Measurements from ENCODE around the gene MRPS12. TPM values are rescaled to one million over a fixed set of nuclear protein-coding genes. Genes with fewer than 3 reads are reported as not detected.

Gene MRPS12
- total RNA-seq, 1 experiment from 2014 or later: 84.8 TPM

- Histone ChIP-seq H4K20me1 (ENCODE audit: insufficient read depth) (no peaks in the 10 kb centered on the region), H3K4me1 (replicated peaks; ENCODE audit: insufficient read depth) (no peaks in the 10 kb centered on the region), H3K27ac (no peak overlapping the region), H3K4me3 (no peak overlapping the region), H3K36me3 (ENCODE audit: low read depth) (no peaks in the 10 kb centered on the region), H3K79me2 (ENCODE audit: low read depth) (no peaks in the 10 kb centered on the region), H3K9me2 (ENCODE audit: insufficient read depth) (no peaks in the 10 kb centered on the region), H2AFZ (no peak overlapping the region), H3K27me3 (ENCODE audit: insufficient read depth, low read depth) (no peaks in the 10 kb centered on the region), H3F3A (ENCODE audit: insufficient read depth, low read depth) (peaks cover 8% of the 10 kb centered on the region), H3K4me2 (no peak overlapping the region), H3K9me3 (ENCODE audit: insufficient read depth, low read depth) (no peaks in the 10 kb centered on the region)
- ChIA-PET CTCF (no interaction called here), POLR2A (ENCODE audit: unreplicated experiment) (no interaction called here)
- no peak for TF ChIP-seq EZH2 (IDR thresholded peaks at IDR 0.05; ENCODE audit: low read depth)
- TF ChIP-seq, protein P1, sequence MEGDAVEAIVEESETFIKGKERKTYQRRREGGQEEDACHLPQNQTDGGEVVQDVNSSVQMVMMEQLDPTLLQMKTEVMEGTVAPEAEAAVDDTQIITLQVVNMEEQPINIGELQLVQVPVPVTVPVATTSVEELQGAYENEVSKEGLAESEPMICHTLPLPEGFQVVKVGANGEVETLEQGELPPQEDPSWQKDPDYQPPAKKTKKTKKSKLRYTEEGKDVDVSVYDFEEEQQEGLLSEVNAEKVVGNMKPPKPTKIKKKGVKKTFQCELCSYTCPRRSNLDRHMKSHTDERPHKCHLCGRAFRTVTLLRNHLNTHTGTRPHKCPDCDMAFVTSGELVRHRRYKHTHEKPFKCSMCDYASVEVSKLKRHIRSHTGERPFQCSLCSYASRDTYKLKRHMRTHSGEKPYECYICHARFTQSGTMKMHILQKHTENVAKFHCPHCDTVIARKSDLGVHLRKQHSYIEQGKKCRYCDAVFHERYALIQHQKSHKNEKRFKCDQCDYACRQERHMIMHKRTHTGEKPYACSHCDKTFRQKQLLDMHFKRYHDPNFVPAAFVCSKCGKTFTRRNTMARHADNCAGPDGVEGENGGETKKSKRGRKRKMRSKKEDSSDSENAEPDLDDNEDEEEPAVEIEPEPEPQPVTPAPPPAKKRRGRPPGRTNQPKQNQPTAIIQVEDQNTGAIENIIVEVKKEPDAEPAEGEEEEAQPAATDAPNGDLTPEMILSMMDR (conservative IDR thresholded peaks at IDR 0.05): no peak
- DNase-seq: no peak
- intact Hi-C loops (cut with micrococcal nuclease; ENCODE audit: unreplicated experiment): no loop called here
- BruUV-seq (replicated peaks): no TSS peak
Measured at GRCh38 chr19:38891771-38892170, 39.0 kb upstream of the MRPS12 start.

- no peaks in the 10 kb centered on the region for H3K36me3 ChIP-seq (ENCODE audit: low read depth)
- DNase-seq: no peak
- no peaks in the 10 kb centered on the region for H3K27me3 ChIP-seq (ENCODE audit: insufficient read depth, low read depth)
- peaks cover 6% of the 10 kb centered on the region for H3F3A ChIP-seq (ENCODE audit: insufficient read depth, low read depth)
- intact Hi-C loops (cut with micrococcal nuclease; ENCODE audit: unreplicated experiment): no loop called here
- no peaks in the 10 kb centered on the region for H3K9me2 ChIP-seq (ENCODE audit: insufficient read depth)
- BruUV-seq (replicated peaks): no TSS peak
- no peaks in the 10 kb centered on the region for H4K20me1 ChIP-seq (ENCODE audit: insufficient read depth)
- ChIA-PET CTCF (no interaction called here), POLR2A (ENCODE audit: unreplicated experiment) (no interaction called here)
- no peaks in the 10 kb centered on the region for H3K9me3 ChIP-seq (ENCODE audit: insufficient read depth, low read depth)
- H3K4me2 ChIP-seq: no peak overlapping the region
- no peak overlapping the region for H2AFZ ChIP-seq
- no peak overlapping the region for H3K4me3 ChIP-seq
- no peaks in the 10 kb centered on the region for H3K4me1 ChIP-seq (replicated peaks; ENCODE audit: insufficient read depth)
- no peak for TF ChIP-seq EZH2 (IDR thresholded peaks at IDR 0.05; ENCODE audit: low read depth)
- TF ChIP-seq, protein P1 (conservative IDR thresholded peaks at IDR 0.05): no peak
- no peak overlapping the region for H3K27ac ChIP-seq
- no peaks in the 10 kb centered on the region for H3K79me2 ChIP-seq (ENCODE audit: low read depth)
Measured at GRCh38 chr19:38892841-38893240, 37.9 kb upstream of the MRPS12 start.

DNA sequence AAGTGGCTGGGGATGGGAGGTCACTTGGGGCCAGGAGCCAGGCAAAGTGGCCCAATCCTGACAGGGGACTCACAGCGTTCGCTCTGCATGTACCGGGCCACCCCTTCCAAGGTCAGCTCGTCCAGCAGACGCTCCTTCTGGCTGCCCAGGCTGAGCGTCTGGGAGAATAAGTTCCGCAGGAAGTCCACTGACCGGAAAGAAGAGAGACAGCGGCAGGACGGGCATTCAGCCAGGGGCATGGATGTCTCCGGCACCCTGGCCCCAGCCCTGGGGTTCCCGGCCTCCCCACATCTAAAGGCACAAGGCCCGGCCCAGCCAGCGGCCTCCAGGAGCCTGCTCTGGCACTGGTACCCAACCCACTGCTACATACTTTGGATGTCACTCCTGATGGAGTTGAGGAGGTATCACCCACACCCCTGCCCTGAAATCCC is 37.4 kb upstream of the MRPS12 start:
- Histone ChIP-seq H2AFZ (no peak overlapping the region), H3K9me3 (ENCODE audit: insufficient read depth, low read depth) (no peaks in the 10 kb centered on the region), H3K4me1 (replicated peaks; ENCODE audit: insufficient read depth) (peaks cover 2% of the 10 kb centered on the region; the same call in 1 of the 2 replicates), H3K36me3 (ENCODE audit: low read depth) (no peaks in the 10 kb centered on the region), H3K79me2 (ENCODE audit: low read depth) (no peaks in the 10 kb centered on the region), H3K4me2 (no peak overlapping the region), H3K9me2 (ENCODE audit: insufficient read depth) (no peaks in the 10 kb centered on the region), H3K4me3 (no peak overlapping the region), H3K27me3 (ENCODE audit: insufficient read depth, low read depth) (no peaks in the 10 kb centered on the region), H3K27ac (no peak overlapping the region), H3F3A (ENCODE audit: insufficient read depth, low read depth) (peaks cover under 1% of the 10 kb centered on the region), H4K20me1 (ENCODE audit: insufficient read depth) (no peaks in the 10 kb centered on the region)
- TF ChIP-seq, protein P1 (conservative IDR thresholded peaks at IDR 0.05): no peak
- TF ChIP-seq EZH2 (IDR thresholded peaks at IDR 0.05; ENCODE audit: low read depth): no peak
- no TSS peak for BruUV-seq (replicated peaks)
- CTCF ChIA-PET: no interaction called here
- intact Hi-C loops (cut with micrococcal nuclease; ENCODE audit: unreplicated experiment): no loop called here
- POLR2A ChIA-PET (ENCODE audit: unreplicated experiment): no interaction called here
- no peak for DNase-seq

Data from PC-9 (cell line).